Testis (tissue), 2 donors: ENCODE data around the gene DNER.

ENCODE experiments used
- CTCF ChIP-seq, 3 experiments: fragments of 450-650 bp in 2 of 3; fragments of 200-600 bp in 1 of 3; sonication (generic) in 1 of 3; IDR thresholded peaks; one replicate each; pipeline ENCODE4 v1.5.1; 2016 to 2019; ENCODE audit warnings: antibody characterized with exemption in 3 of 3, mild to moderate bottlenecking in 2 of 3, moderate library complexity in 1 of 3
- POLR2A ChIP-seq: fragments of 450-650 bp; IDR thresholded peaks from one replicate; pipeline ENCODE4 v1.6.1; 2017; ENCODE audit warnings: antibody characterized with exemption, mild to moderate bottlenecking, moderate library complexity

GRCh38 chr2:229388731-229389130 lies 325.6 kb downstream of the DNER start:
- TF ChIP-seq CTCF (IDR thresholded peaks at IDR 0.05) = no peak
- TF ChIP-seq POLR2A = no peak
